PC-3 (cell line): Measurements from ENCODE around the gene FOXL1. TPM values are rescaled to one million over a fixed set of nuclear protein-coding genes. Genes with fewer than 3 reads are reported as not detected.

Experiments used
- ATAC-seq: fragments of 200-7000 bp; cut with Tn5 transposase; 2 replicates; pipeline ENCODE4 v1.9.1; 2020; ENCODE audit warnings: mild to moderate bottlenecking, moderate library complexity
- BruUV-seq: library from RNA; stranded (reverse); fragments of 400-500 nt; replicated peaks from 2 replicates; lab custom pipeline; 2021; lab: Mats Ljungman, UMichigan
- CTCF ChIA-PET: fragments of 300-600 bp; sonication (Branson Sonifier 250); formaldehyde crosslinking; loops from one replicate; lab custom pipeline; 2022; ENCODE audit warnings: antibody characterized with exemption; lab: Charles Lee
- POLR2A ChIA-PET: fragments of 300-600 bp; sonication (Branson Sonifier 250); formaldehyde crosslinking; loops from one replicate; lab custom pipeline; 2022; ENCODE audit warnings: antibody characterized with exemption; ENCODE audit not compliant: unreplicated experiment; lab: Charles Lee
- DNase-seq: peaks from one replicate; pipeline ENCODE4 v3.0.0-alpha.2; 2015
- H2AFZ ChIP-seq: fragments of 300-600 bp; sonication (generic); 2 replicates; pipeline ENCODE4 v1.6.0; 2016; ENCODE audit warnings: antibody characterized with exemption, low read length
- H3F3A ChIP-seq: fragments of 300-600 bp; sonication (generic); one replicate; pipeline ENCODE4 v1.6.0; 2017; ENCODE audit warnings: antibody characterized with exemption, low read length, control low read depth, mild to moderate bottlenecking; ENCODE audit not compliant: unreplicated experiment
- H3K27ac ChIP-seq: fragments of 300-600 bp; sonication (generic); 2 replicates; pipeline ENCODE4 v1.5.1; 2016; ENCODE audit warnings: mild to moderate bottlenecking, low read length
- H3K27me3 ChIP-seq: fragments of 300-600 bp; sonication (generic); 2 replicates; pipeline ENCODE4 v1.6.1; 2016; ENCODE audit warnings: low read length, mixed read lengths
- H3K36me3 ChIP-seq: fragments of 300-600 bp; sonication (generic); 2 replicates; pipeline ENCODE4 v1.6.1; 2016; ENCODE audit warnings: low read depth, mixed run types, low read length, mixed read lengths
- H3K4me1 ChIP-seq: fragments of 300-600 bp; sonication (generic); 2 replicates; pipeline ENCODE4 v1.5.1; 2016; ENCODE audit warnings: low read length; ENCODE audit not compliant: insufficient read depth
- H3K4me2 ChIP-seq: fragments of 300-600 bp; sonication (generic); 2 replicates; pipeline ENCODE4 v1.6.0; 2016; ENCODE audit warnings: low read length
- H3K4me3 ChIP-seq: fragments of 300-600 bp; sonication (generic); 2 replicates; pipeline ENCODE4 v1.5.1; 2016; ENCODE audit warnings: mild to moderate bottlenecking, low read length, mixed read lengths
- H3K79me2 ChIP-seq: fragments of 300-600 bp; sonication (generic); 2 replicates; pipeline ENCODE4 v1.6.1; 2017; ENCODE audit warnings: low read length, mixed read lengths
- H3K9ac ChIP-seq: fragments of 300-600 bp; sonication (generic); 2 replicates; pipeline ENCODE4 v1.6.0; 2016; ENCODE audit warnings: mild to moderate bottlenecking, low read length
- H3K9me2 ChIP-seq: fragments of 300-600 bp; sonication (generic); replicated peaks from 2 replicates; pipeline ENCODE4 v1.6.1; 2016; ENCODE audit warnings: mixed run types, low read length, mixed read lengths
- H3K9me3 ChIP-seq: fragments of 300-600 bp; sonication (generic); 2 replicates; pipeline ENCODE4 v1.6.1; 2016; ENCODE audit warnings: low read length, mixed read lengths
- H4K20me1 ChIP-seq: fragments of 300-600 bp; sonication (generic); 2 replicates; pipeline ENCODE4 v1.6.1; 2016; ENCODE audit warnings: low read length, mixed read lengths
- EZH2 ChIP-seq: fragments of 300-600 bp; sonication (generic); IDR thresholded peaks from one replicate; pipeline ENCODE4 v1.6.1; 2017; ENCODE audit warnings: antibody characterized with exemption, mild to moderate bottlenecking, low read length; ENCODE audit not compliant: unreplicated experiment
- EZH2phosphoT487 ChIP-seq: fragments of 300-600 bp; sonication (generic); IDR thresholded peaks from 2 replicates; pipeline ENCODE4 v1.6.1; 2018; ENCODE audit warnings: mild to moderate bottlenecking, antibody characterized with exemption, low read length, borderline replicate concordance
- intact Hi-C: fragments of 100-400 bp; cut with micrococcal nuclease; formaldehyde crosslinking; loops from 2 replicates; pipeline ENCODE4 v1.9.0; 2023
- total RNA-seq: library from RNA; depleted of rRNA; stranded (reverse); fragments of >200 nt; gene quantifications from 2 replicates; pipeline ENCODE4 v1.2.3, GENCODE V29; 2014
- TF ChIP-seq, protein P1 (sequence below): fragments of 300-600 bp; sonication (generic); conservative IDR thresholded peaks from 2 replicates; pipeline ENCODE4 v1.5.1; 2017; ENCODE audit warnings: antibody characterized with exemption, low read depth, mild to moderate bottlenecking, low read length

The FOXL1 gene
- total RNA-seq, 1 experiment from 2014 or later: 8.1 TPM

GRCh38 chr16:86562356-86562755 is 16.0 kb upstream of the FOXL1 start:
- ChIA-PET POLR2A (no interaction called here), CTCF (no interaction called here)
- no peak overlapping the region for H3K9ac ChIP-seq
- H2AFZ ChIP-seq: no peak overlapping the region
- no peaks in the 10 kb centered on the region for H3K9me3 ChIP-seq
- no peaks in the 10 kb centered on the region for H3K79me2 ChIP-seq
- ATAC-seq: no peak
- no TSS peak for BruUV-seq
- no peaks in the 10 kb centered on the region for H3K36me3 ChIP-seq
- peaks cover 15% of the 10 kb centered on the region for H3K4me1 ChIP-seq
- no peaks in the 10 kb centered on the region for H3K27me3 ChIP-seq
- H4K20me1 ChIP-seq: no peaks in the 10 kb centered on the region
- H3K27ac ChIP-seq: no peak overlapping the region
- H3K4me3 ChIP-seq: no peak overlapping the region
- no peak for DNase-seq
- no peaks in the 10 kb centered on the region for H3K9me2 ChIP-seq
- no peak overlapping the region for H3K4me2 ChIP-seq
- intact Hi-C loops: loop anchor here (5.0 kb wide), 1 partner anchor 455 kb away; no protein-coding TSS in a partner anchor
- TF ChIP-seq, protein P1, sequence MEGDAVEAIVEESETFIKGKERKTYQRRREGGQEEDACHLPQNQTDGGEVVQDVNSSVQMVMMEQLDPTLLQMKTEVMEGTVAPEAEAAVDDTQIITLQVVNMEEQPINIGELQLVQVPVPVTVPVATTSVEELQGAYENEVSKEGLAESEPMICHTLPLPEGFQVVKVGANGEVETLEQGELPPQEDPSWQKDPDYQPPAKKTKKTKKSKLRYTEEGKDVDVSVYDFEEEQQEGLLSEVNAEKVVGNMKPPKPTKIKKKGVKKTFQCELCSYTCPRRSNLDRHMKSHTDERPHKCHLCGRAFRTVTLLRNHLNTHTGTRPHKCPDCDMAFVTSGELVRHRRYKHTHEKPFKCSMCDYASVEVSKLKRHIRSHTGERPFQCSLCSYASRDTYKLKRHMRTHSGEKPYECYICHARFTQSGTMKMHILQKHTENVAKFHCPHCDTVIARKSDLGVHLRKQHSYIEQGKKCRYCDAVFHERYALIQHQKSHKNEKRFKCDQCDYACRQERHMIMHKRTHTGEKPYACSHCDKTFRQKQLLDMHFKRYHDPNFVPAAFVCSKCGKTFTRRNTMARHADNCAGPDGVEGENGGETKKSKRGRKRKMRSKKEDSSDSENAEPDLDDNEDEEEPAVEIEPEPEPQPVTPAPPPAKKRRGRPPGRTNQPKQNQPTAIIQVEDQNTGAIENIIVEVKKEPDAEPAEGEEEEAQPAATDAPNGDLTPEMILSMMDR: no peak
- no peak for TF ChIP-seq EZH2
- TF ChIP-seq EZH2phosphoT487: no peak
- no peaks in the 10 kb centered on the region for H3F3A ChIP-seq

- Histone ChIP-seq H3K27me3 (no peaks in the 10 kb centered on the region), H3K79me2 (no peaks in the 10 kb centered on the region), H3K4me1 (peaks cover 15% of the 10 kb centered on the region), H3K9me2 (no peaks in the 10 kb centered on the region), H3K4me3 (peak overlapping the region; percentile 65), H4K20me1 (no peaks in the 10 kb centered on the region), H3K9ac (peak overlapping the region; percentile 69), H3K4me2 (peak overlapping the region; percentile 92), H3F3A (no peaks in the 10 kb centered on the region), H3K36me3 (no peaks in the 10 kb centered on the region), H2AFZ (peak overlapping the region; percentile 91), H3K9me3 (no peaks in the 10 kb centered on the region), H3K27ac (peak overlapping the region; percentile 54)
- ChIA-PET CTCF (interaction anchor here (0.5 to 1.4 kb wide), 8 partner anchors 13 to 715 kb away, joined by 3 to 22 read pairs (median 4); no protein-coding TSS in a partner anchor), POLR2A (interaction anchor here (0.6 to 0.7 kb wide), 2 partner anchors 193 to 449 kb away, joined by 3 to 4 read pairs; no protein-coding TSS in a partner anchor)
- ATAC-seq: peak; percentile 85
- TF ChIP-seq EZH2phosphoT487 (no peak), EZH2 (no peak)
- TF ChIP-seq, protein P1: peak; percentile 96
- DNase-seq: peak; percentile 90
- no TSS peak for BruUV-seq
- intact Hi-C loops: loop anchor here (1.0 to 5.0 kb wide), 5 partner anchors 271 to 715 kb away; no protein-coding TSS in a partner anchor
These were observed 14.6 kb upstream of the FOXL1 start for GRCh38 chr16:86563469-86564345.
